Embryonic facial prominence (tissue), 1 donor: ENCODE measurements around the gene CEACAM3.

Experiments
- DNase-seq: peaks from one replicate; pipeline ENCODE4 v3.0.0-alpha.2; 2016; ENCODE audit errors: extremely low spot score

The CEACAM3 gene

DNA sequence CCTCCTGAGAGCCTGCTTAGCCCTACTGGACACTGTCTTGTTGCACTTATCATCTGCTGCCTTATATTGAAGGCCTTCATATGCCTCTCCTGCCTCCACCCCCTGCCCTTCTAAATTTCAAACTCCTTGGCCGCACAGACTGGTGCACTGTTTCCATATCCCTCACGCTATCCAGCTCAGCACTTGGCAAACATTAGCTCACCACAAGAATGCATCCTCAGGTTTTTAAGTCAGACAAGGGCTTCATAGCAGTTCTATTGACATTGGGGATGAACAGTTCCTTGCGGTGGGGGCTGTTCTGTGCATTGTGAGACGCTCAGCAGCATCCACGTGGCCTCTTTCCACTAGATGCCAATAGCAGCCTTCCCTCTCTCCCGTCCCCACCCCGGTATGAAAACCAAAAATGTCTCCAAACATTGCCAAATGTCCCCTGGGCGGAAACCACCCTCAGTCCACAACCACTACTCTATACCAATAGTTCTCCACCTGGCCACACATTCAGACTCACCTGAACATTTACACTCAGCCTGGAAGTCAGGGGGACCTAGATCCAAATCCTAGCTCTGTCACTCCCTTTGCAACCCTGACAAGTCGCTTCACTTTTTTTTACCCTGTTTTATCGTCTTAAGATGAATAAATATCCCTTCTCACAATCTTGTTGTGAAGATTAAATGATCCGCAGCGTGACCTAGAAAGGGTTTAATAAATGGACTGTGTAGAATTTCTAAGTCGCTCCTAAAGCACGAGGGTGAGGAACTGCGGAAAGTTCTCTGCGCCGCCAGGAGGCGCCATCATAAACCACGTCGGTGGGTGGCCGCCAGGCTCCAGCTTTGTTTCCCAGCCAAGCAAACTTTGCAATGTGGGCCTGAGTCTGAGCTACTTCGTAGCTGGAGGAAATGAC lies 3.6 kb upstream of the CEACAM3 start:
- no peak for DNase-seq

DNA sequence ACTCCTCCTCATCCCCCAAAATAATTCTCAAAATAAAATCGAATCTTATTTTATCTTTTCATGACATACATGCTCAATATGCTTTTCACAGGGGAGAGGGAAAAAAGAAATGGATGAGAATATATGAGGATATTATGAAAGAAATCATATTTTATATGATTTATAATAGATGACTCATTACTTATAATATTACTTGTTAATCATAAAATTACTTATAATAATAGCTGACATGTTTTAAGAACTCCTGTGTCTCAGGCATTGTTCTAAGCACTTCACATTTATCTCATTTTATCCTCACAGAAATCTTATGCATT lies 3.0 kb upstream of the CEACAM3 start:
- no peak for DNase-seq

DNA sequence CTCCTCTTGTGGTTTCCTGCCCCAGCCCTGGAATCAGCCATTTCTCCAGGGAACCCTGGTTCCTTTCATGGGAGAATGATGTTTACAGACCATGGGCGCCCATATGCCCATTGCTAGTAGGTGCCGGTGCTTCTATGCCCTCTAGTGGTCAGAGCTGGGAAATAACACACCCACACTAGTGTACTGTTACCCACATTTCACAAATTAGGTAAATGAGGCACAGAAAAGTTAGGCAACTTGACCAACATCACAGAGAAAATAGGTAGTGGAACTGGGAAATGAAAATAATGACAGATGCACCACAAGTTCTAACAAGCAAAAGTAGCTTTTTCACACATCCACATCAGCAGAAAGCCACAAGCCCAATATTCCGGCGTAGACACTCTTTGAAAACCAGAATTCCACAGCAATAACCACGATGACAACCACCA lies 1.3 kb upstream of the CEACAM3 start:
- no peak for DNase-seq

DNA sequence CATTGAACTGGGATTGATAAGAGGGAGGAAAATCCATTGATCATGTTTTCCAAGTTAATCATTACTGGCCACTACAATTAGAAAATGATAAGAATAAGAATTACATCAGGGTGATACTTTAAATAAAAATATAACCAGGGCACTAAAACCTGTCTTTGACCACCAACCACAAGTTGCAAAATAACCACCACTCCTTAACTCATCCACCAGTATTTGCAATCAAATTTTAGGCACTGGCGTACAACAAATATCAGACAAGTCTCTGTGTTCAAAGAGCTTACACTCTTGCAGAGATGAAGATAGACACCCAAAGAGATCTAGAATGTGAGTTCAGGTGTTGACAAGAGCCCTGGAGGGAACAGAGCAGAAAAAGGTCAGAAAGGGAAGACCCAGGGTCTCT lies 514 bp downstream of the CEACAM3 start:
- DNase-seq = no peak

DNA sequence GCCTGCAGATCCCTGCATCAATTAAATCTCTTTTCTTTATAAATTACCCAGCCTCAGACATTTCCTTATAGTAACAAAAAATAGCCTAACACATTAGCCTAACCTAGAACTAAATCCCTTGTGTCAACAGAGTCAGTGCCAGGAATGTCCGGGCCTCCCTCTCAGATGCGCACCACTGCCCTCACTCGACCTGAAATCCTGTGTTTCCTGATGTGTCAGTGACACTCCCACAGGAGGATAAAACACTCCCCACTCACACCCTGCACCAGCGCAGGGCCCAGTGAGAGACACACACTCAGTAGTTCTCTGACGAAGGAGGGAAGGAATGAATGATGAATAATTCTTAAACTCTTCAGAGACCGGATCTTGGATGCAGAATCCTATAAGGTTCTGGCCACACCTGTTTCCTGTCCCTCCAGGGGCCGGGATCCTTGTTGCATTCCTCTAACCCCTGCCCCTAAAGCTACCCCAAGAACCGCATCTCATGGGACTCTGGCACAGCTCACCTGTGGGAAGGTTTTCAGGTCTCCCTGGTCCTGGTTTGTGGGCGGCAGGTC lies 3.1 kb downstream of the CEACAM3 start:
- no peak for DNase-seq

DNA sequence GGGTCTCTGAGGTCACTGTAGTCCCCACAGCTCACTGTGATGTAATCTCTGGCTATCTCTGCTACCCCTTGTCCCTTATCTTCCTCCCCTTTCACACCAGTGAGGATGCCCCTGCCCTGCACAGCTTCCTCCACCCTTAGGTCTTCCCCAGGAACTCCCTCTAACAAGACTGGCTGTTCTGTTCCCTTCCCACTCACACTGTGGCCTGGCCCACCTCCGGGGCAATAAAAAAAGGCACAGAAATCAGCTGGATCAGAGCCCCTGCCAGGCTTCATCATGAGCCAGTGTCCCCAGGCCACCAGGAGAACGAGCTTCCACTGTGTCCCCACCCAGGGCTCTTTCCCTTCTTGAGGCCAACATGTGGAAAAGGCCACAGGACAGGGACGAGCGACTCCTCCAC lies 4.6 kb downstream of the CEACAM3 start:
- DNase-seq = no peak

DNA sequence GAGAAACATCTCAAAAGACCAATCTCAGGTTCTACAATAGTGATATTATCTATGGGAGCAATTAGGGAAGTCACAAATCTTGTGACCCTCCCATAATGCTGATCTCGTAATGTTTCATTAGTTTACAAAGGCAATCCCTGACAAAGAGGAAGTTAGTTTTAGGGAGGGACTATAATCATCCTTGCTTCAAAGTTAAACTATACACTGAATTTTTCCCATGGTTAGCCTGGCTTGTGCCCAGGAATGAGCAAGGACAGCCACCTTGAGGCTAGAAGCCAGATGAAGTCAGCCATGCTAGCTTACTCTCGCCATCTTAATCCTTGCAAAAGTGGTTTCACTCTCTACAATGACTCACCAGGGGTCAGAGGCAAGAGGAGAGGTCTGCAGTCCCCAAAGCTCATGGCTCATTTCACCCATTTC lies 5.4 kb downstream of the CEACAM3 start:
- DNase-seq = no peak

DNA sequence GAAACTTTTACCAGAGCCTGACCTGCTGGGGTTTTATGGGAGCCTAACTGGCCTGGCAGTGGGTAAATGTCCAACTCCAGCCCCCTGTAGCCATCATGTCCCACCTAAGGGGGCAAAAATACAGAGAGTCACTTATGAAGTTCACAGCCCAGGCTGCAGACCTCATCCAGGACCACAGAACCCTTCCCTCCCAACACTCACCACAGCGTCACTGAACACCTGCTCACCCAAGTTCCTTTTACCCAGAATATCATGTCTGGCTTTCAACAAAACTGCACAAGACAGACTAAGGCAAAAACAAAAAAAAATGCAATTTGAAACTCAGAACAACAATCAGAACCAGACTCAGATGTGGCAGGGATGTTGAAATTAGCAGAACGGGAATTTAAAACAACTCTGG lies 6.4 kb downstream of the CEACAM3 start:
- DNase-seq = no peak

DNA sequence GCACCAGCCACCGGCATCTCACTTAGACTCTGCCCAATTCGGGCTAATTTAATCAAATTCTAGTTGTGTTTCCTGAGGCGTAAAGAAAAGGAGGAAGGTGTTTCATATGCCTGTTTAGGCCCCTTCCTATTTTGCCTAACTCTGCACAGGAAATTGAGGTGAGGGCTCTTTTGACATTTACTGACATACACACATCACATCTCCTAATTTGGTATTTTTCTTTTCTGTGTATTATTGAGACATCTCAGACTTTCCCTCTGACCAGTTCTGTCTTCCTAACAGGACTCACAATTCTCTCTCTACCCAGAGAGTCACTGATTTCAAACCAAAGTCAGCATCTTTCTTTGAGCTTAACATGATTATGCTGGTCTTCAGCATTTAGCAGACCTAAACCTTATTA lies 7.9 kb downstream of the CEACAM3 start:
- no peak for DNase-seq

DNA sequence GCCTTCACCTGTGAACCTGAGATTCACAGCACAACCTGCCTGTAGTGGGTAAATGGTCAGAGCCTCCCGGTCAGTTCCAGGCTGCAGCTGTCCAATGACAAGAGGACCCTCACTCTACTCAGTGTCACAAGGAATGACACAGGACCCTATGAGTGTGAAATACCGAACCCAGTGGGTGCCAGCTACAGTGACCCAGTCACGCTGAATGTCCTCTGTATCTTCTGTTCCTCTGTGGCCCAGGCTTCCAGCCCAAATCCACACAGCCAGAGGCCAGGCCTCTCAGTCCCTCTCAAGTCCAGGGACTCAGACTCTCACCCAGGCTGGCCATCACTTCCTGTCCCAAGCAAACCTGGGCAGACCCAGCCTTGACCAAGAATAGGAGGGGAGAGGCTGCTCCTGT lies 10.8 kb downstream of the CEACAM3 start:
- DNase-seq = no peak

DNA sequence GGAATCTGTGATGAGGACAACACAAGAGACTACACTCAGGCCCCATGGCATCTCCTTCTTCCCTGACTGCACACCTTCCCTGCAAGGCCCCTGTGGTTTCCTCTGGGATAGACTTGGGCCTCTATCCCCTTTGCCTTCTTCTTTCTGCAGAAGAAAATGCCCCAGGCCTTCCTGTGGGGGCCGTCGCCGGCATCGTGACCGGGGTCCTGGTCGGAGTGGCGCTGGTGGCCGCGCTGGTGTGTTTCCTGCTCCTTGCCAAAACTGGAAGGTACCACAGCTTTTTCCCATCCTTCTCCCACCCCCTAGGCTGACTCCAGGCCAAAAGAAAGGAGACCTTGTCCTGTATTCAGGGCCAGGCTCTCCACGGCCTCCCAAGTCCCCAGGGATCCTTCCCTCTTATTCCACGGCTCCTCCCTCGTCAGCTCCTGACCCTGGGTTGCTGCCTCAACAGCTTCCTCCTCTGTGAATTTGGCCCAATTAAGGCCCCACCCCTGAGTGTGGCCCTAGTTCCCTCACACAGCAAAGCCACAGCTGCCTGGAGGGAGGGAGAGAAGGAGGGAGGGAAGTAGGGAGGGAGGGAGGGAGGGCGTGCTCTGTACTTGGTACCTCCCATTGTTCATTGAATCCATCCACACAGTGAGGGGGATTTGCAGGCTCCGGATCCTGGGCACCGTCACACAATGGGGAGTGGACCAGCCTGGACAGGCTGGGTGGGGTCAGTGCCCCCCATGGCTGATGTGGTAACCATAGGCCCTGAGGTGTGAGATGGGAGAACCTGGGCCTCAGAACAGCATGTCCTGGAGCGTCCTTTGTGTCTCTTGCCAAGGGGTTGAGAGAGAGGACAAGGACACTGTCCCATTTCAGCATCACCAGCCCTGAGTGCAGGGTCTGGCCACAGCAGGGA lies 12.5 kb downstream of the CEACAM3 start:
- DNase-seq = no peak

DNA sequence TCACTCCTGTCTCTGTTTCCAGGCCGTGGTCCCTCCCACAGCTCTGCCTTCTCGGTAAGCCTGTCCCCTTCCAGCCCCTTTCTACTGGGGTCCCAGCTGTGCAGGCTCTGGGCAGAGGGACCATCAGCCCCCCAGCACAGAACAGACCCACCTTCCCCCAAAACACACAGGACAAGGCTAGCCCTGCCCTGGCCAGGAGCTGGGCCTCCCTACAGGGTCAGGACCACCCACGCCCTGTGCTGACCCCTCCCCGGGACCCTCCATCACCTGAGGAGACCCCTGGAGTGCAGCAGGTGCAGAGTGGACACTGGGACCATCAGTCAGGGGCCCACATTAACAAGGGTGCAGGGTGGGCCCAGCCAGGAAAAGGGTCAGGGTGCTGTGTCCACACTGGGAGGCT lies 13.9 kb downstream of the CEACAM3 start:
- DNase-seq = no peak

DNA sequence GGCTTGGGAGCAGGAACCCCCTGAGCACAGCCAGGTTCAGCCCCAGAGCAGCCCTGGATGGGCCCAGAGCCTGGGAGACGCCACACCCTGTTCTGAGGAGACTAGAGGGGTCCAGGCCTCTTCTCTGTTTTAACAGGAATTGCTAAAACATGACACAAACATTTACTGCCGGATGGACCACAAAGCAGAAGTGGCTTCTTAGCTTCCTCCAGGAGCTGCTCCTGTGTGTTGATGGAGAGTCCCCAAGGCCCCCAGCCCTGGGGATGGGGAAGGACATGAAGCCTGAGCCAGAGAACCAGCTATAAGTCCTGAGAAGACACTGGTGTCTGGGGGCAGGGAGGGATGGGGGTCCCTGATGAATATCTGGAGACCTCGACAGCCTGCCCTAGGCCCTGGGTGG lies 14.6 kb downstream of the CEACAM3 start:
- DNase-seq = no peak

DNA sequence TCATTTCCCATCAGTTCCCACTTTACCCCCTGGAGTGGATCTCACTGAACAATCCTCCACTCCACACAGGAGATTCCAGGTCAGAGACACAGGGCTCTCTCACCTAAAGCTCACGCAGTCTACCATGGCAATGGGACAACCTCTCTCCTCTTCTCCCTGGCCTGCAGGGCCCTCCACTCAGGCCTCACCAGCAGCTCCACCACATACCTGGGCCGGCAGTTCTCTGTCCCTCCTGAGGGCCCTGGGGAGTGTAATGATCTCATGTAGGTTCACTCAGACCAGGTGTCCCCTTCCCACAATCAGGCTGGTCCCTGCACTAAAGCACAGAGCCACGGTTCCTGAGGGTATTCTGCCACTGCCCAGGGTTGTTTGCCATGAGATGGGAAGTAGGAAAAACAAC lies 15.6 kb downstream of the CEACAM3 start:
- DNase-seq = no peak

DNA sequence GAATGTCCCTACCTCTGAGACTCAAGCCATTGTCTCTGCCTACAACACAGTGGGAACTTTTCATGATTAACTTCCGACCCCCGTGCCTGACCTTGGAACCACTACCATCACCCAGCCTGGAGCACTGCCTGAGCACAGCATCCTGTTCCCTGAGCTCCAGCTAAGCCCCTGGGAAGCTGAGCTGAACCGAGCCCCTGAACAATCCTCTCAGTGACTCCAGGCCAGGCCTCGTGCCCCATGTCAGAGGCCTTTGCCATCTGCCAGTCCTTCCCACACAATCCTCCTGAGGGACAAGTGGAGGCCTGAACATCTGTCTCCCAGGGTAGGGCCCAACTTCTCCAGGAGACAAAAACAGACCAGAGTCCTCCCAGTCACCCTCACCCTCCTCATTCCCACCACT lies 17.5 kb downstream of the CEACAM3 start:
- DNase-seq = no peak

DNA sequence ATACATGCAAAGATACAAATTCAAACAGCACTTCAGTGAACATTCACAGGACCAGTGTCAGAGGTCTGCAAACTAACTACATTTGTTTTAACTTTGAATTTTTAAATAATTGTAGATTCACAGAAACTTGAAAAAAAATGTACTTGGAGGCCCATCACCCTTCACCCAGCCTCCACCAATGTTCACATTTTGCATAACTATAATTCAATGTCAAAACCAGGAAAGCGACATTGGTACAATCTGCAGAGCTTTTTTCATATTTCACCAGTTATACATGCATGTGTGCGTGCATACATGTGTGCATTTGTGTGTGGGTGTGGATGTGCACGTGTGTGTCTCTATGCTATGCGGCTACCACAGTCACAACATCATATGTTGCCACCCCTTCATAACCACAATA lies 18.9 kb downstream of the CEACAM3 start:
- DNase-seq = no peak

DNA sequence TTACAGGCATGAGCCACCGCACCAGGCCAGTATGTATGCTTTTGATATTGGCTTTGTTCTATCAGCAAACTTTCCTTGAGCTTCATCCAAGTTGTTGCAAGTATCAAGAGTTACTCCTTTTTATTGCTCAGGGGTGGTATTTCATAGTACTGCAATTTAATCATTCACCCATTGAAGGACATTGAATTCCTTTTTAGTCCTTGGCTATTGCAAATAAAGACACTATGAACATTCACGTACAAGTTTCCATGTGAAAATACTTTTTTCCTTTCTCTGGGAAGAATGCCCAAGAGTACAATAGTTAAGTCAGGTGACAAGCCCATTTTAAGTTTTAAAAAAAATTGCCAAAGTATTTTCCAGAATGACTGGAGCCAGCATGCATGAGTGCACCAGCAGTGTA lies 20.4 kb downstream of the CEACAM3 start:
- no peak for DNase-seq

DNA sequence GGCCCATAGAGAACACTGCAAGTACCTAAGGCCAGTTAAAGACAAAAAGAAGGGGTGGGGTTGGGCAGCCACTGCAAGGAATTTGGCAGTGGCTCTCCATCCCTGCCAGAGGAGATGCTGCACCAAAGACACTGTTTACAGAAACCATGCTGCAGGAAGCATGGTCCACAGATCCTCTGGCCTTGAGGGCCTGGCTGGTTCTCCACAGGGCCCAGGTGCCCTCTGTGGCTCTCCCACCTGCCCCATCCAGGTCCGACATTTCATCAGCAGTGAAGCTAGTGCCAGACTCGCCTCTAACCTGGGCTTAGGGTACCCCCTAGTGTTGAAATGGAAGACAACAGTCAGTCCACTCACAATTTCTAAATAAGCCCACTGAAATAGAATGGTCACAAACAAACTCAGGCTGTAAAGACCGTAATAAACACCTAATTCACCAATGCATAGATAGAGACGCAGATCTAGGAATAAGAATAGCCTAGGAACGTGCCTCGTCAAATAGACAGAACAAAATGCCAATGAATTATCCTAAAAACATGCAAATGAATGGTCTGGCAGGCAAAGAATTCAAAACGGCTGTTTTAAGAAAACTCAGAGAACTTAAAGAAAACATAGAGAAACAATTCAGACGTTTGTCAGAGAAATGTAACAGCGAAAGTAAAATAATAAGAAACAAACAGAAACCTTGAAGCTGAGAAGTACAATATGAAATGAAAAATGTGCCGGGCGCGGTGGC lies 24.8 kb downstream of the CEACAM3 start:
- DNase-seq = no peak

DNA sequence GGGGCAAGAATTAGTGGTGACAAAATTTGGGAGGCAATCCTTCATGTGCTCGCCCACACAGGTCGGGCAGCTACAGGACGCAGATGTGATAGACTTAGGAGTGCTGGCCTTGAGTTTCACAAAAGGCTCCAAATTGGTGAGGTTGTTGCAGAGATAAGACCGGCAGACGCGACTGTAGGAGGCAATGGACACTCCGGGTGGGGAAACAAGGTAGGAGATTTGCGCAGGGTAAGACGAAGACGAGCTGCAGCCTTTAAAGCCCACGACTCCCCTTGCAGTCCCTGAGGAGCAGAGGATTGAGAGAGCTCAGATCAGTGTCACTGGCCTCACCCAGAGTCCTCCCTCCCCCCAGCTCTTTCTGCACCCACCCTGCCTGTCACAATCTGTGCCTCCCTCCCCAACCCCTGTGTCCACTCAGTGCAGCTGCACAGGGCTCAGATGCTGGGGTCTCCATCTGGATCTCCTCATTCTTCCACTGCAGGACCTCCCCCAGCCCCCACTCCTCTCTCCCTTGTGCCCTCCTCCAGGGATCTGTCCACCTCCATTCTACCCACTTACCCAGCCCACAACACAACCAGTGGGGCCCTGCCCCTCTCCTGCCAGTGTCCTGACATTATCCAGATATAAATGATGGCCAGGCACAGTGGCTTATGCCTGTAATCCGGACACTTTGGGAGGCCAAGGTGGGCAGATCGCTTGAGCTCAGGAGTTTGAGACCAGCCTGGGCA lies 41.8 kb downstream of the CEACAM3 start:
- no peak for DNase-seq

DNA sequence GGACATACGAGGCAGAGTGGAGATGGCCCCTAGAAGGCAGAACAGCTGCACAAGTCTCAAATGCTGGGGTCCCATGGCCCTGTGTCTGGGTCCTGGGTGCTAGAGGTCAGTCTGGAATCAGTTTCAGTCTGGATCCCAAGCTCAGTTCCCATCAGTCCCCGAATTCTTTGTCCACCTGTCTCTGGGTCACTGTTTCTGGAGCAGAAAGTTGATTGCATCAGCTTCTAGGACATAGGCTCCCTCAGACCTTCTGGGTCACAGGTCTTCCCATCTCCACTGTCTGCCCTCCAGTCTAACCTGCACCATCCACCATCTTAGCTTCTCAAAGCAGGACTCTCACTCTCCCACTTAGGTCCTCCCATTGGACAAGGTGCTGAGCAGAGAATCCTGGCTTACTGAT lies 42.8 kb downstream of the CEACAM3 start:
- DNase-seq = no peak

DNA sequence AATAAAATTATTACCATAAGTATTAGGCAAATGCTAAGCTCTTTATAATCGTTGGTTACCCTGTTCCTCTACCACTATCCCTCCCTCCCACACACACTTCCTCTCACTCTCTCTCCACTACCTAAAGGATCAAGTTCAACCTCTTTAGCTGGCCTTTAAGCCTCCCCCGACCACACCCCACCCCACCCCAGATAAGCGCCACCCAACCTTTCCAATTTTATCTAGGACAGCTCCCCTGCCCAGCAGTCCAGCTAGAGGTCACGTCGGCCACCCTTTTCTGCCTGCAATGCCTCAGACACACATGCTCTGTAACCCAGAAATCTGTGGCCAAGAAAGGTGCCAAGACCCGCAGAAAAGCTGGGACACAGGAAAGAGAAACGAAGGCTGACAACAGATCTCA lies 47.0 kb downstream of the CEACAM3 start:
- no peak for DNase-seq
